ENCODE measurements around the gene SLC1A4.
A peak's percentile ranks its signal among the peaks of the same experiment; 100 is the strongest.
"Not testable (repeated sequence)": the region's sequence is repeated elsewhere in the genome, so short reads cannot be mapped to it uniquely, and the experiment has no call there.

Gene SLC1A4

GRCh38 chr2:65017335-65017734 lies 28.1 kb downstream of the SLC1A4 start:
- Mint-ChIP-seq H3K4me1 (ENCODE audit: low read depth in 2 of 2) (peaks cover 0 to 2% of the 10 kb centered on the region in 2 donors), H3K27ac (no peak overlapping the region), H3K9me3 (no peaks in the 10 kb centered on the region), H3K4me3 (no peak overlapping the region), H3K27me3 (no peaks in the 10 kb centered on the region), H3K36me3 (ENCODE audit: insufficient read depth) (peaks cover 13% of the 10 kb centered on the region)
- ATAC-seq (replicated peaks) = no peak
- DNase-seq = no peak

DNA sequence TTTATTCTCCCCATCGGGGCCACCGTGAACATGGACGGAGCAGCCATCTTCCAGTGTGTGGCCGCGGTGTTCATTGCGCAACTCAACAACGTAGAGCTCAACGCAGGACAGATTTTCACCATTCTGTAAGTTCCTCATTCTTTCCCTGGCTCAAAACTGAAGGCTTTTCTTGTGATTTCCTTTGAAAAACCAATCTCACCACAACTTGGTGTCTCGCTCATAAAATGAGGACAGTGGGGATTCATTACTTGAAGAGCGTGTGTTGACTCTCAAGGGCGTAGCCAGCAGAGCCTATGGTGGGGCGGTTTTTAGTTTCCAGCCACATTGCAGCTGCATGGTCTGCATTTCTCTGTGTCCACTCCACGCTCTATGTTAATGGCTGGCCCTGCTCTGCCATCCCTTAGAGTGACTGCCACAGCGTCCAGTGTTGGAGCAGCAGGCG lies 29.0 kb downstream of the SLC1A4 start:
- H3K9me3 Mint-ChIP-seq = no peaks in the 10 kb centered on the region
- no peak overlapping the region for H3K27ac Mint-ChIP-seq
- no peaks in the 10 kb centered on the region for H3K27me3 Mint-ChIP-seq
- no peak overlapping the region for H3K4me3 Mint-ChIP-seq
- peaks cover 13% of the 10 kb centered on the region for H3K36me3 Mint-ChIP-seq (ENCODE audit: insufficient read depth)
- ATAC-seq (replicated peaks) (no peak), DNase-seq (no peak)
- H3K4me1 Mint-ChIP-seq (ENCODE audit: low read depth in 2 of 2) = peaks cover 0 to 2% of the 10 kb centered on the region in 2 donors

- Mint-ChIP-seq H3K9me3 (no peaks in the 10 kb centered on the region), H3K27ac (no peak overlapping the region), H3K4me3 (no peak overlapping the region), H3K4me1 (ENCODE audit: low read depth in 2 of 2) (peaks cover 0 to 2% of the 10 kb centered on the region in 2 donors), H3K36me3 (ENCODE audit: insufficient read depth) (peaks cover 9% of the 10 kb centered on the region), H3K27me3 (no peaks in the 10 kb centered on the region)
- DNase-seq = no peak
- ATAC-seq (replicated peaks) = no peak
These were observed 29.8 kb downstream of the SLC1A4 start for GRCh38 chr2:65019010-65019409.

- H3K27me3 Mint-ChIP-seq = no peaks in the 10 kb centered on the region
- no peaks in the 10 kb centered on the region for H3K9me3 Mint-ChIP-seq
- H3K36me3 Mint-ChIP-seq (ENCODE audit: insufficient read depth) = peaks cover 9% of the 10 kb centered on the region
- ATAC-seq (replicated peaks) (no peak), DNase-seq (no peak)
- H3K4me1 Mint-ChIP-seq (ENCODE audit: low read depth in 2 of 2) = peaks cover 0 to 2% of the 10 kb centered on the region in 2 donors
- H3K27ac Mint-ChIP-seq = no peak overlapping the region
- H3K4me3 Mint-ChIP-seq = no peak overlapping the region
These were observed 30.5 kb downstream of the SLC1A4 start for GRCh38 chr2:65019675-65020195.

- H3K36me3 Mint-ChIP-seq (ENCODE audit: insufficient read depth); H3K27me3 Mint-ChIP-seq; DNase-seq; H3K4me1 Mint-ChIP-seq (ENCODE audit: low read depth in 2 of 2); ATAC-seq (replicated peaks); H3K4me3 Mint-ChIP-seq; H3K27ac Mint-ChIP-seq; H3K9me3 Mint-ChIP-seq: not testable (repeated sequence)
These were observed 31.1 kb downstream of the SLC1A4 start for GRCh38 chr2:65020251-65020650.

GRCh38 chr2:65020943-65021528 lies 31.8 kb downstream of the SLC1A4 start:
- H3K27ac Mint-ChIP-seq = no peak overlapping the region
- H3K4me3 Mint-ChIP-seq = no peak overlapping the region
- peaks cover 0 to 5% of the 10 kb centered on the region in 2 donors for H3K4me1 Mint-ChIP-seq (ENCODE audit: low read depth in 2 of 2)
- ATAC-seq (replicated peaks) = no peak
- DNase-seq = no peak
- H3K9me3 Mint-ChIP-seq = no peaks in the 10 kb centered on the region
- H3K27me3 Mint-ChIP-seq = no peaks in the 10 kb centered on the region
- peaks cover 9% of the 10 kb centered on the region for H3K36me3 Mint-ChIP-seq (ENCODE audit: insufficient read depth)

GRCh38 chr2:65021709-65022108 lies 32.5 kb downstream of the SLC1A4 start:
- no peaks in the 10 kb centered on the region for H3K27me3 Mint-ChIP-seq
- peaks cover 7% of the 10 kb centered on the region for H3K36me3 Mint-ChIP-seq (ENCODE audit: insufficient read depth)
- ATAC-seq (replicated peaks) (no peak), DNase-seq (no peak)
- no peaks in the 10 kb centered on the region for H3K9me3 Mint-ChIP-seq
- H3K4me3 Mint-ChIP-seq = no peak overlapping the region
- peaks cover 0 to 5% of the 10 kb centered on the region in 2 donors for H3K4me1 Mint-ChIP-seq (ENCODE audit: low read depth in 2 of 2)
- H3K27ac Mint-ChIP-seq = no peak overlapping the region

- DNase-seq = no peak
- H3K36me3 Mint-ChIP-seq (ENCODE audit: insufficient read depth) = peaks cover 6% of the 10 kb centered on the region
- peaks cover 0 to 5% of the 10 kb centered on the region in 2 donors for H3K4me1 Mint-ChIP-seq (ENCODE audit: low read depth in 2 of 2)
- no peaks in the 10 kb centered on the region for H3K9me3 Mint-ChIP-seq
- no peak for ATAC-seq (replicated peaks)
- H3K27ac Mint-ChIP-seq = no peak overlapping the region
- H3K27me3 Mint-ChIP-seq = no peaks in the 10 kb centered on the region
- no peak overlapping the region for H3K4me3 Mint-ChIP-seq
These were observed 33.0 kb downstream of the SLC1A4 start for GRCh38 chr2:65022189-65022588.

DNA sequence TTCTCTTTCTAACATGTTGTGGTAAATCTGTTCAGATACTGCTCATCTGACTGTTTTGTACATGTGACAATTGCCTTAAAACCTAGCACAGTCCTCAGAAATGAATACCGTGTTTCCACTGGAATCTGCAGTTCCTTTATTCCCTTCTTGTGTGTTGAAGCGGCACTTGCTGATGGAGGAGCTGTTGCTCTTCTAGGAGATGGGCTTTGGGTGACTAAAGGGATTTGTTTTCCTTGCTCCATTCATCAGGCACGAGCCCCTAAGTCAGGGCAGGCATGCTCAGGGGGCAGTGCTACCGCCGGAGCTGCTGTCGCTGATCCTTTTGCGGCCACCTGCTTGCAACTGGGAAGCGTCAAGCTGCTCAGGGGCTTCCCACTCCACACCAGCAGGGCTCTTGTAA lies 34.5 kb downstream of the SLC1A4 start:
- no peaks in the 10 kb centered on the region for H3K27me3 Mint-ChIP-seq
- H3K4me1 Mint-ChIP-seq (ENCODE audit: low read depth in 2 of 2) = peaks cover 0 to 3% of the 10 kb centered on the region in 2 donors
- ATAC-seq (replicated peaks) (no peak), DNase-seq (no peak)
- peaks cover 6% of the 10 kb centered on the region for H3K36me3 Mint-ChIP-seq (ENCODE audit: insufficient read depth)
- no peak overlapping the region for H3K4me3 Mint-ChIP-seq
- H3K9me3 Mint-ChIP-seq = no peaks in the 10 kb centered on the region
- H3K27ac Mint-ChIP-seq = no peak overlapping the region

- no peak overlapping the region for H3K27ac Mint-ChIP-seq
These were observed 35.1 kb downstream of the SLC1A4 start for GRCh38 chr2:65024149-65024829.

DNA sequence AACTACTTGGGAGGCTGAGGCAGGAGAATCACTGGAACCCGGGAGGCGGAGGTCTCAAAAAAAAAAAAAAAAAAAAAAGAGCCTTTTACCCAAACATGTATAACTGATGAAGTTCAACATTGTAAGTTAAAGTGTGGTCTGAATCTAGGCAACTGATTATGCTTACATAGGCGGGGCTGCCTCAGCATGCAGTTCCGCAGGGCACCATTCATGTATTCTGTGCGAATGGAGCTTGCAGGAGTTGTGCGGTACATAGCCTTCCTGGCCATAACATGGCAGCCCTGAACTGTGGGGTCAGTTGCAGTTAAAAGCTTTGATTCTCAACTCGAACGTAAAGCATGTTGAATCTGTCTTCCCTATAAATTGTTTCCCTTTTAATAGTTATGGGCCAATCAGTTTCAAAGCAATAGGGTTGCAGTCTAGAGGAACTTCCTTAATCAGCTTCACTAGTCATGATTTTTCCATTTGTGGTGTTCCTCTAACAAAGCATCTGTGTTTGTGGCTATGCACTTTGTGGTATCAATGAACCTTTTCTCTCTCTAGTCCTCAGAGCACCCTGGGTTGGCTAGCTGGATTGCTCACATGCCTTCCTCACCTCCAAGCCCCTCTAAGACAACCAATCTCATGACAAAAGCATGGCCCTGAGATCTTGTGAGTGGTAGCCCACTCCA lies 36.4 kb downstream of the SLC1A4 start:
- Mint-ChIP-seq H3K4me3 (no peak overlapping the region), H3K36me3 (ENCODE audit: insufficient read depth) (no peaks in the 10 kb centered on the region), H3K9me3 (no peaks in the 10 kb centered on the region), H3K27me3 (no peaks in the 10 kb centered on the region), H3K4me1 (ENCODE audit: low read depth in 2 of 2) (peaks cover 2 to 3% of the 10 kb centered on the region in 2 donors), H3K27ac (no peak overlapping the region)
- no peak for ATAC-seq (replicated peaks)
- no peak for DNase-seq

More at GRCh38 chr2:65024149-65024829, 35.1 kb downstream of the SLC1A4 start:
- no peak for ATAC-seq (replicated peaks)
- H3K36me3 Mint-ChIP-seq (ENCODE audit: insufficient read depth) = peaks cover 3% of the 10 kb centered on the region
- no peak overlapping the region for H3K4me3 Mint-ChIP-seq
- H3K27me3 Mint-ChIP-seq = no peaks in the 10 kb centered on the region
- no peaks in the 10 kb centered on the region for H3K9me3 Mint-ChIP-seq
- DNase-seq = no peak
- H3K4me1 Mint-ChIP-seq (ENCODE audit: low read depth in 2 of 2) = peaks cover 0 to 3% of the 10 kb centered on the region in 2 donors

- no peaks in the 10 kb centered on the region for H3K9me3 Mint-ChIP-seq
- DNase-seq (no peak), ATAC-seq (replicated peaks) (no peak)
- peaks cover 8% of the 10 kb centered on the region in 2 donors for H3K4me1 Mint-ChIP-seq (ENCODE audit: low read depth in 2 of 2)
- no peak overlapping the region for H3K27ac Mint-ChIP-seq
- no peaks in the 10 kb centered on the region for H3K27me3 Mint-ChIP-seq
- no peaks in the 10 kb centered on the region for H3K36me3 Mint-ChIP-seq (ENCODE audit: insufficient read depth)
- H3K4me3 Mint-ChIP-seq = no peak overlapping the region
These were observed 37.0 kb downstream of the SLC1A4 start for GRCh38 chr2:65026154-65026553.

GRCh38 chr2:65026704-65027464 lies 37.7 kb downstream of the SLC1A4 start:
- Mint-ChIP-seq H3K27me3 (no peaks in the 10 kb centered on the region), H3K4me1 (ENCODE audit: low read depth in 2 of 2) (peaks cover 15% of the 10 kb centered on the region in 2 donors), H3K4me3 (no peak overlapping the region), H3K36me3 (ENCODE audit: insufficient read depth) (no peaks in the 10 kb centered on the region), H3K27ac (no peak overlapping the region), H3K9me3 (no peaks in the 10 kb centered on the region)
- no peak for DNase-seq
- ATAC-seq (replicated peaks) = peak; percentile 22

Data from effector memory CD8-positive, alpha-beta T cell (primary cell).